NCI-H1417 treated with DMSO at 0.1 percent for 48 hours (cell line): Measurements from ENCODE around the gene CD27.
A peak's percentile ranks its signal among the peaks of the same experiment; 100 is the strongest.

Experiments used
- DNase-seq: peaks from one replicate; lab custom pipeline; 2025; lab: John Stamatoyannopoulos, UW

Gene CD27

DNA sequence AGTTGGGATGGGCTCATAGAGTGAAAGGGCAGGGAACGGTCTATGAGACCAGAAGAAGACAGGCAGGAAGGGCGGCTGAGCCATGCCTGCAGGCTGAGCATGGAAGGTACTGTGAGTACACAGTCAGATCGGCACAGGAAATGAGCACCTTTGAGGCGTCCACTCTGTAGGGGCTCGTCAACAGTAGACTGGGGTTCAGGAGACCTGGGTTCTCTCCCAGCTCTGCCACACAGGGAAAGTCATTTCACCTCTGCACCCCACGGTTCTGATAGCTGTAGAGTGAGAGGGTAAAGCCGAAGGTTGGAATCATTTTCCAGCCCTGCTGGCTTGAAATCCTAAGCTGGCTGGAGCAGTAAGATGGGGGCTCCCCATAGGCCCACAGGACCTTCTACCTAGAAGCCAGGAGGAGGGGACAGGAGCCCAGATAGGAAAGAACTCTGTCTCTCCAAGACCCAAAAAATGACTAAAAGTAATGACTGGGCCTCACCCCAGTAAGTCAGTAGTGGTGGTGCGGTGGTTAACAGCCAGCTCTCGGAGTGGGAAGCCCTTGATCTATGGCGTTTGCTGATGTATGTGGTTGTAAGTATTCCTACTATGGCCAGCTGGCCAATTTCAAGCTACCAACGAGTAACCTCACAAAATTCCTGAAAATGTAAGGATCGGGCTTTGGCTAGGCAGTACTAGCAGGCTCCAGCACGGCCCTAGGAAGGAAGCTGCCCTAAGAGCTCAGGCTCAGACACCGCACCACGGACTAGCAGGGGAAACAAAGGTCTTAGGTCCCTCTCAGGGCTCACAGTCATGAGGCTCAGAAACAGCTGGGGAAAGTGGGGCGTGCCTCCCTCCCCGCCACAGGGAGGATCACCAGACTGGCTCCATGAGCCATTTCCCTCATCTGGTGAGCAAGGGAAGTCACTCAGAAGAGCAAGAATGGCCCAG, 10.3 kb upstream of the CD27 start:
- no peak for DNase-seq

DNA sequence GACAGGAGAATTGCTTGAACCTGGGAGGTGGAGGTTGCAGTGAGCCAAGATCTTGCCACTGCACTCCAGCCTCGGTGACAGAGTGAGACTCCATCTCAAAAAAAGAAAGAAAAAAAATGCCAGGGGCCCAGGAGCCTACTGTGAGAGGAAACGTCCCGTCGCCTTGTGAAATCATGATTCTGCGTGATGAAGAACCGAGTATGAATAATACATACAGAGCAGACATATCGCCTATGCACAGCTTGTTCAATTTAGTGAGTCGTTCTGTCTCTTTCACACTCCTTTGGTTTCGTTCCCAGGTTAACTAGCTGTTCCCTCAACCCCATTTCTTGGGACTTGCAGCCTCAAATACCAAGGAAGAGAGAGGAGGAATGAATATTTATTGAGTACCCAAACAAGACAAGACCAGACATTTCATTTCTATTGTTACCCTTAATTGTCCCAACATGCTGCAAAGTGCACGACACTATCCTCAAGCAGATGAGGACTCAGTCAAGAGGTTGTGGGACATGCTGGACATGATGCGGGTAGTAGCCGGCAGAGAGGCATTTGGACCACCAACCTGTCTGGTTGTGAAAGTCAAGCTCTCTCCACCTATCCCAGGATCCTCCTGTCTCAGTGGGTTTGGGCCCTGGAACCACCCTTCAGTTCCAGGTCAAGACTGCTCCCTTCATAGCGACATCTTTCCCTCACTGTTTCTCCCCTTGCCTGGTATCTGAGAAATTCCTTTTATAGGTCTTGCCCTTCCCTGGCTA, 8.6 kb upstream of the CD27 start:
- DNase-seq: no peak

DNA sequence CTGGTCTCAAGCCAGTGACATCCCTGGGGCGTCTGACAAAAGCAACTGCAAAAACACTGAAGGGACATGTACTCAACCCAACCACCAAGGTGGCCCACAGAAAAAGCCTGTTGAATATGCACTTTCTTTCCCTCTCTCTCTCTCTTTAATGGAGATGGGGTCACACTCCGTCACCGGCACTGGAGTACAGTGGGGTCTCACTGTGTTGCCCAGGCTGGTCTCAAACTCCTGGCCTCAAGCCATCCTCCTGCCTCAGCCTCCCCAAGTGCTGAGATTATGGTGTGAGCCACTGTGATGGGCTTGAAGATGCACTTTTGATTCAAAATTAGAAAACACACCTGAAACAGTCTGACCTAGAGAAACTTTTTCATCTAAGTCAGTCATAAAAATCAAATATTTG, 7.2 kb upstream of the CD27 start:
- DNase-seq: no peak

DNA sequence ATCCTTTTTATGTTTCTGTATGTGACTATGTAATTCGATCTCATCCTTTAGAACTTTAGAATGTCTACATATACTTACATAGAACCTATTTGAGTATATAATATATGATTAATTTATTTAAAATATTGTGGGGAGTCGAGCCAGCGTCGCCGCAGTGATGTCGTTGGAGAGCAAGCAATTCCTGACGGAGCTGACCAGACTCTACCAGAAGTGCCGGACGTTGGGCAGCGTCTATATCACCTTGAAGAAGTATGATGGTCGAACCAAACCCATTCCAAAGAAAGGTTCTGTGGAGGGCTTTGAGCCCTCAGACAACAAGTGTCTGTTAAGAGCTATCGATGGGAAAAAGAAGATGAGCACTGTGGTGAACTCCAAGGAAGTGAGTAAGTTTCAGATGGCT, 6.4 kb upstream of the CD27 start:
- DNase-seq: no peak

DNA sequence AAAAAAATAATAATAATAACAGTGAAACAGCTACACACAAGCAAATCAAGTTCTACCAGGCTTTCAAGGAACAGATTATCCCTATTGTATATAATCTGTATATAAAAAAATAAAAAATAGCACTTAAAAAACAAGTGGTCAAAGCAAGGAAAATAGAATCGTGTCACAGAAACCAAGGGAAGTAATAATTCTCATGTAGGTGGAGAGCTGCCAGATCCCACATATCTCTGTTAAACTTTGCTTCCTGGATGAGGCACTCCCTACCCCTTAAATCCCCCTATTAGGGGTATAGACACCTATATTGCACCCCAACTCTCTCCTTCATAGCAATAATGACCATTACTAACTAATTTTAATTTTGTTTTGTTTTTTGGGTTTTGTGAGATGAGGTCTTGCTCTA, 4.4 kb upstream of the CD27 start:
- DNase-seq: no peak

DNA sequence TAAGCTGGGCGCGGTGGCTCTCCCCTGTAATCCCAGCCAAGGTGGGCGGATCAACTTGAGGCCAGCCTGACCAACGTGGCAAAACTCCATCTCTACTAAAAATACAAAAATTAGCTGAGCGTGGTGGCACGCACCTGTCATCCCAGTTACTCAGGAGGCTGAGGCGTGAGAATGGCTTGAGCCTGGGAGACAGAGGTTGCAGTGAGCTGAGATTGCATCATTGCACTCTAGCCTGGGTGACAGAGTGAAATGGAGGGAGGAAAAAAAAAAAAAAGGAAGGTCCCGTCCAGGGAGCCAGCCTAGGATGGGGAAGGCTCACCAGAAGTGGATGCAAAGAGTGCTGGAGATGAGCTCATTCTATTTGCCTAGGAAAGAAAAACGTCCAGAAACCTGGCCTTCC, 1.9 kb upstream of the CD27 start:
- no peak for DNase-seq

DNA sequence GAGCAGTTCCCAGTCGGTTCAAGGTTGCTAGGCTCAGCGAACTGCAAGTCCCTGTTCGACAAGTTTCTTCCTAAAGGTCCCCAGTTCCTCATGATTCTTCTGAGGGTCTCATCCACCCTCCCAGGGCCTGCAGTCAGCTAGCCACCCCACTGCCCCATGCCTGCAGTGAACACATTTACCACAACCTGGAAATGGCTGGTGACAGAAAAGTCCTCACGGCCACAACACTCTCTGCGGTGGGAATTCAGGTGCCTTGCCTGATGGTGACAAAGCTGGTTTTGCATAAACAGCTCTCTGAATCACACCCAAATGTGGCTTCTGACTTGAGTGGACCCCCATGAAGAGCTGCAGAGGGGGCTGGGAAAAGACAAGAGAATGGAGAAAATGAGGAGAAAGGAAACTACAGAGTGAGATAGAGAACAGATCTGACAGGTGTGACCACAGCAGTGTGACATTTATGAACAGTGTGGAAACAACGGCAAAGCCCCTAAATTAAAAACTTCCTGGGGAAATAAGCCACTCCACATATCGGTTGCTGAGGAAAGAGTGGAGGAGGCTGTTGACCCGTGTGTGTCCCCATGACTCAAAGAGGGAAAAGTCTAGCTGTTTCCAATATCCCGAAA, 1.3 kb upstream of the CD27 start:
- no peak for DNase-seq

DNA sequence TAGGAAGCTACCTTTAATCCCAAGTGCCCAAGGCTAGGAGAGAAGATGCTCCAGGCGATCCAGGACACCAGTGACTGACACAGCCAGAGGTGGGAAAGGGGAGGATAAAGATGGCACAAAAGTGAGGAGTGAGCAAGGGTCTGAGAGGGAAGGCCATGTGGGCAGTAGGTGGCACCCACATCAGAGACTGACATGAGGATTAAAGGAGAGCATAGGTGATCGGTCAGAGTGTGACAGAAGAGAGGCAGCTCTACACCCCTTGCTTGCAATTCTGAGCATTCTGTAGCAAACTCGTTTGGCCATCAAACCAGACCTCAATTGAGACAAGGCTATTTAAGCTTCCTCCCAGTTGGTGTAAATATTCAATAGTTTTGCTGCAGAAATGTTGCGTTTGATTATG, 724 bp upstream of the CD27 start:
- DNase-seq: no peak

DNA sequence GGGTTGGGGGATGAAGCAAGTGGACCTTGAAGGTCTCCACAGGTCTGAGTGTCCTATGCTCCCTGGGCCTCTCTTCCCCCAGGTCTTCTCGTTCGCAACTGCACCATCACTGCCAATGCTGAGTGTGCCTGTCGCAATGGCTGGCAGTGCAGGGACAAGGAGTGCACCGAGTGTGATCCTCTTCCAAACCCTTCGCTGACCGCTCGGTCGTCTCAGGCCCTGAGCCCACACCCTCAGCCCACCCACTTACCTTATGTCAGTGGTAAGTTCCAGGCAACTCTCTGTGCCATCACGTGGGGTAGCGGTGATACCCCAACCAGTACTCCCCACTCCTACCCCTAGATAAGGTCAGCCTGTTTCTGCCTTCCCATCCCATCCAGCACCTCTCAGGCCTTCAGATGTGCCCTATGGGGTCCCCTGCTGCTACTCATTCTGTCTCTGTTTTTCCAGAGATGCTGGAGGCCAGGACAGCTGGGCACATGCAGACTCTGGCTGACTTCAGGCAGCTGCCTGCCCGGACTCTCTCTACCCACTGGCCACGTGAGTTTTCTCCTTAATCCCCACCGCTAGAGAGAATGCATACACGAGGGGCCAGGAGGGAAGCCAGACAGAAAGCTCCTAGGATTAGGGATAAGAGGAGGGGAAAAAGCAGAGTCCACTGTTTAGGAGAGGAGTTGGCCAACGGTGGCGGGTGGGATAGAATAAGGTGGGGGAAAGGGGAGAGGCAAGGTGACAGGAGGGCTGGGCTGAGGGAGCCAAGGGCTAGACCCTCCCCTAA, 5.5 kb downstream of the CD27 start:
- no peak for DNase-seq

DNA sequence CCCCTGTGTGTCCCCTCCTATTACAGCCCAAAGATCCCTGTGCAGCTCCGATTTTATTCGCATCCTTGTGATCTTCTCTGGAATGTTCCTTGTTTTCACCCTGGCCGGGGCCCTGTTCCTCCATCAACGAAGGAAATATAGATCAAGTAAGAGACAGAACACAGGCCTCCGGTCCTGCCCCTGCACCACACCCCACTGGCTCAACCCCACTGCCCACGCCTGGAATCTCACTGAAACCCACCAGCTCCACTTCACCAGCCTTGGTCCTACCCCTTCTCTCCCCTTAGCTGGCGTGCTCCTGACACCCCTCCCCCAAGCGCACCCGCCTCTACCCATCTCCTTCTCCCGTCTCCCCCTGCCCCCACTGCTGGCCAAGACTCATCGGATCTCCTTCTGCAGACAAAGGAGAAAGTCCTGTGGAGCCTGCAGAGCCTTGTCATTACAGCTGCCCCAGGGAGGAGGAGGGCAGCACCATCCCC, 6.2 kb downstream of the CD27 start:
- DNase-seq: no peak

DNA sequence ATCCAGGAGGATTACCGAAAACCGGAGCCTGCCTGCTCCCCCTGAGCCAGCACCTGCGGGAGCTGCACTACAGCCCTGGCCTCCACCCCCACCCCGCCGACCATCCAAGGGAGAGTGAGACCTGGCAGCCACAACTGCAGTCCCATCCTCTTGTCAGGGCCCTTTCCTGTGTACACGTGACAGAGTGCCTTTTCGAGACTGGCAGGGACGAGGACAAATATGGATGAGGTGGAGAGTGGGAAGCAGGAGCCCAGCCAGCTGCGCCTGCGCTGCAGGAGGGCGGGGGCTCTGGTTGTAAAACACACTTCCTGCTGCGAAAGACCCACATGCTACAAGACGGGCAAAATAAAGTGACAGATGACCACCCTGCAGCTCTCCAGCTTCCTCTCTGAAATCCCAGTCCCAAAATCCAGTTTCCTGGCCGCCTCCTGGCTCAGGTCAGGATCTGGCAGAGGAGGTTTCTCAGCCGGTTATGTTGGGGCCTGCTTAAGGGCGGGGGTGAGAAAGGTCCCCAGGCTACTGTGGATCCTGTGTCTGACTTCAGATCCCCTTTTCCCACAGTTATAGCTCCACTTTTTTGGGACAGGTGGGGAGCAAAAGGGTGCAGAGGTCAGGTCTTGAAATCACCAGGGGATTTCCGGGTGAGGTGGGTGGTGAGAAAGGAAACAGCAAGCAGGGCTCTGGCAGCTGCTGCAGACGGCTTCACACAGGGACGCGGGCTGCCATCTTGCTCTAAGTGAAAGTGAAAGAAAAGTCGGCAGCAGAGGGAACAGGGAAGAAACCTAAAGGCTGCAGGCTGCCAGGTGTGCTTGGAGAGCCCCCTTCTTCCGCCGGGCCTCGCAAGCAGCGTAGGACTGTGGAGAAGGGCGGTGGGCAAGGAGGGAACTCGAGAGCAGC, 6.8 kb downstream of the CD27 start, which contains the start of gene TAPBPL:
Gene TAPBPL, plus strand, starts transcription at position 695 of the 897 bp plus-strand sequence. CDS start 207 bp downstream, outside the sequence.
- DNase-seq: peak; percentile 93

DNA sequence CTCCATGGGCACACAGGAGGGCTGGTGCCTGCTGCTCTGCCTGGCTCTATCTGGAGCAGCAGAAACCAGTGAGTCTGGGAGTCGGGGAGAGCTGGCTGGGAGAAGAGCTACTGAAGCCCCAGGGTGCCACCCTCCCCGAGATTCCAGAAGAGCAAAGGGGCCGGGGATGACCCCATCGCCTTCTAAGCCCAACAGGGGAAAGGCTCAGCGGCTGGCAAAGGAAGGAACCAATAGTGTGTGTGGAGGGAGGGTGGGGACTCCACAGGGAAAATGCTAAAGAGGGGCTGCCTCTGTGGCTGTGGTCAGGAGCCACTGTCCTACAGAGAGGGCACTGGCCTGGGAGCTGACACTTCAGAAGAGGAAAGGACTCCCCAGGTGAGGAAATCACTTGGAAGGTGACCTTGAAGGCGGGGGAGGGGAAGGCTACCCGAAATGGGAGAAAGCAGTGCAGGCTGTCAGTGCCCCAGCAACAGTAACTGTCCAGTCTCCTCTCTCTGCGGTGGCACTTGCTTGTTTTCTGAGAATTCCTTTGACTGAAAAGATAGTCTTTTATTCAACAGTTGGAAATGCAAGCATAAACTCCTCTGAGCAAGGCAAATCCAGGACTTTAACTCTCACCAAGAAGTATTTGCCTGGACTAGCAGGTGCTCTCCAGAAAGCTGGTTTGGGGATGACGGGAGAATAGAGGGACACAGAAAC, 7.6 kb downstream of the CD27 start:
- DNase-seq: no peak

DNA sequence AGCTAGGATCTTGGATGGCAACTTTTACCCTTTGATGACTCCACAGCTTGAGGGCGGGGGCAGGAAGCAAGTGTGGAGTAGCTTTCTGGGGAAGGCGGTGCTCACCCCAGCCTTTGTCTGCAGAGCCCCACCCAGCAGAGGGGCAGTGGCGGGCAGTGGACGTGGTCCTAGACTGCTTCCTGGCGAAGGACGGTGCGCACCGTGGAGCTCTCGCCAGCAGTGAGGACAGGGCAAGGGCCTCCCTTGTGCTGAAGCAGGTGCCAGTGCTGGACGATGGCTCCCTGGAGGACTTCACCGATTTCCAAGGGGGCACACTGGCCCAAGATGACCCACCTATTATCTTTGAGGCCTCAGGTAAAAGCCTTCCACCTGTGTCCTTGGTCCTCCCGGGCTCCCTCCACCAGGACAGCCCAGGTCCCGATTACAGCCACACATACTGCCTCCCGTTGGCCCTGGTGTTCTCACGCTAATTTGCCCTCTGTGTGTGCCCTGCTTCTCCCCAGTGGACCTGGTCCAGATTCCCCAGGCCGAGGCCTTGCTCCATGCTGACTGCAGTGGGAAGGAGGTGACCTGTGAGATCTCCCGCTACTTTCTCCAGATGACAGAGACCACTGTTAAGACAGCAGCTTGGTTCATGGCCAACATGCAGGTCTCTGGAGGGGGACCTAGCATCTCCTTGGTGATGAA, 8.3 kb downstream of the CD27 start:
- DNase-seq: no peak

DNA sequence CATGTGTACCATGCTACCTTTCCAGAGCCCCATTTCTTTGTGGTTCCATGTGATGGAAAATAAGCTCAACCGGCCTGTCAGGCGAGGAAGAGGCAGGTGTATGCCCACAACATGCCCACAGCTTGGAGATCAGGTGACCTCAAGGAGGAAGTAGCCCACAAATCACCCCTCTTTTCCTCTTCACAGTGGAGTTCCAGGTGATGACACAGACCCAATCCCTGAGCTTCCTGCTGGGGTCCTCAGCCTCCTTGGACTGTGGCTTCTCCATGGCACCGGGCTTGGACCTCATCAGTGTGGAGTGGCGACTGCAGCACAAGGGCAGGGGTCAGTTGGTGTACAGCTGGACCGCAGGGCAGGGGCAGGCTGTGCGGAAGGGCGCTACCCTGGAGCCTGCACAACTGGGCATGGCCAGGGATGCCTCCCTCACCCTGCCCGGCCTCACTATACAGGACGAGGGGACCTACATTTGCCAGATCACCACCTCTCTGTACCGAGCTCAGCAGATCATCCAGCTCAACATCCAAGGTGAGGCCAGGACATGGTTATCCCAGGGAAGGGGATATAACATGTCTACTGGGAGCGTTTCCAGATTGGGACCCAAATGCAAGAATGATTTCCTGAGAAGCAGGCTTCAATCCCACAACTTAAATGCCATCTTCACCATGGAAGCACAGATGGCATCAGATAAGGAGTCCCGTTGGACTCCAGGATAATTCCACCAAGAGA, 12.6 kb downstream of the CD27 start:
- DNase-seq: no peak

DNA sequence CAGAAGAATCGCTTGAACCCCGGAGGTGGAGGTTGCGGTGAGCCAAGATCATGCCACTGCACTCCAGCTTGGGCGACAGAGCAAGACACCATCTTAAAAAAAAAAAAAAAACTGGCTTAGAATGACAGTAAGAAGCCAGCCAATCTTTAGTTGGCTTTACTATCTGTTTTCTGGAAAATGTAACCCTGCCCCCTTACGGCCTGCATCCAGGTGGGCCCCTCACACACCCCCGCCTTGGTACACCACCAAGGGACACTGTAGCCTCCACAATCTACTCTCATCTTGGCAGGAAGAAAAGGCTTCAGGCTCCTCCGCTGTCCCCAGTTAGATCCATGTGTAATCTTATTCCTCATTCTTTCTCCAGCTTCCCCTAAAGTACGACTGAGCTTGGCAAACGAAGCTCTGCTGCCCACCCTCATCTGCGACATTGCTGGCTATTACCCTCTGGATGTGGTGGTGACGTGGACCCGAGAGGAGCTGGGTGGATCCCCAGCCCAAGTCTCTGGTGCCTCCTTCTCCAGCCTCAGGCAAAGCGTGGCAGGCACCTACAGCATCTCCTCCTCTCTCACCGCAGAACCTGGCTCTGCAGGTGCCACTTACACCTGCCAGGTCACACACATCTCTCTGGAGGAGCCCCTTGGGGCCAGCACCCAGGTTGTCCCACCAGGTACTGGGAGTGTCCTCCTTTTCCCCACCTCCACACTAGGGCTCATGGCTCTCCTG, 13.7 kb downstream of the CD27 start:
- no peak for DNase-seq

DNA sequence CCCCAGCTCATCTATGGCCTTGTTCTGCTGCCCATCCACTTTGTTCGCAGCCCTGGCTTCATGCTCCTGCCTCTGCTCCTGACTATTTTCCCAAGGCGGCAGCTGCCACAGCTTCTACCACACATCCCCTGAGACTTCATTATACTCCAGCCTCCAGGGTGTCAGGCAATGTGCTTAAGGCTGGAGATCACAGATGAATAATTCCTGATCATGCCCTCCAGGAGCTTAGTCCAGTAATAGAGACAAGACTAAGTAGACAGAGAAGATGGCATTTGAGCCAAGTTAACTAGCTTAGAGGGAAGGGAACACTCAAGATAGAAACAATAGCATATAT, 14.2 kb downstream of the CD27 start:
- no peak for DNase-seq

DNA sequence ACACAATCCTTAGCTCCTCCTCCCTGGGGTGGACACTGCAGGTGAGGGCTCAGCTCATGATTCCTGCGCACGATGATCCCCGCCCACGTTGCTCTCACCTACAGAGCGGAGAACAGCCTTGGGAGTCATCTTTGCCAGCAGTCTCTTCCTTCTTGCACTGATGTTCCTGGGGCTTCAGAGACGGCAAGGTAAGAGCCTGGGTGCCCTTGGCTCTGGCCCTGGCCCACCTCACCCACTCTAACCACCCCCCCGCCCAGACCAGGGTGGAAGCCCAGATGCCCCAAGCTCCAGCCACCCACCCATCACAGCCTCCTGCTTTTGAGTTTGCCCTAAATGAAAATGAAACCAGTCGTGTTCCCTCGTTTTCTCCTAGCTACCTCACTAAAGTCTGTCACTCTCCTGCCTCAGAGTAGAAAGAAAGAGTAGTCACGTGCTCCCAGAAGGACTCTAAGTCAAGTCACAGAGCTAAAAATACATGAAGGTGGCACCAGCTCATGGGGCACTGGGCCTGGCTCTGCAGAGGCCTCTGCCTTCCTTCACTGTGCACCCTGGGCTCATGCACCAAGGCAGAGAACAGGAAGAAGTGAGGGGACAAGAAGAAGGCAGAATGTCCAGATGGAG, 16.1 kb downstream of the CD27 start:
- no peak for DNase-seq
